Astrocyte (in vitro differentiated cells and primary cell): Measurements from ENCODE around the gene ZNF850. TPM values are rescaled to one million over a fixed set of nuclear protein-coding genes. Genes with fewer than 3 reads are reported as not detected.

Experiments
- DNase-seq: peaks from one replicate; pipeline ENCODE4 v3.0.0-alpha.2; 2010; ENCODE audit warnings: low read depth
- FAIRE-seq: peaks from 2 replicates; lab custom pipeline; 2011; peaks lifted over from hg19 to GRCh38; lab: Jason Lieb, UNC
- H2AFZ ChIP-seq: 2 replicates; pipeline ENCODE4 v1.6.0; 2012; ENCODE audit warnings: low read depth, low read length, inconsistent platforms
- H3K27ac ChIP-seq: 2 replicates; pipeline ENCODE4 v1.5.1; 2011; ENCODE audit warnings: low read depth, low read length, inconsistent platforms
- H3K27me3 ChIP-seq: 2 replicates; pipeline ENCODE4 v1.6.0; 2011; ENCODE audit warnings: low read length, inconsistent platforms; ENCODE audit not compliant: insufficient read depth
- H3K36me3 ChIP-seq: 2 replicates; pipeline ENCODE4 v1.5.1; 2011; ENCODE audit warnings: low read length, inconsistent platforms; ENCODE audit not compliant: insufficient read depth
- H3K4me1 ChIP-seq: 2 replicates; pipeline ENCODE4 v1.5.1; 2011; ENCODE audit warnings: low read length, inconsistent platforms; ENCODE audit not compliant: insufficient read depth
- H3K4me2 ChIP-seq: 2 replicates; pipeline ENCODE4 v1.6.0; 2012; ENCODE audit warnings: low read length, inconsistent platforms
- H3K4me3 ChIP-seq: 2 replicates; pipeline ENCODE4 v1.5.1; 2011; ENCODE audit warnings: low read depth, mild to moderate bottlenecking, low read length, inconsistent platforms; ENCODE audit not compliant: insufficient read depth
- H3K79me2 ChIP-seq: 2 replicates; pipeline ENCODE4 v1.6.0; 2012; ENCODE audit warnings: mild to moderate bottlenecking, low read length, inconsistent platforms; ENCODE audit not compliant: insufficient read depth
- H3K9ac ChIP-seq: 2 replicates; pipeline ENCODE4 v1.6.0; 2012; ENCODE audit warnings: mild to moderate bottlenecking, low read length, inconsistent platforms
- H3K9me3 ChIP-seq: 2 replicates; pipeline ENCODE4 v1.5.1; 2012; ENCODE audit warnings: low read depth, mild to moderate bottlenecking, low read length, inconsistent platforms; ENCODE audit not compliant: insufficient read depth
- H4K20me1 ChIP-seq: 2 replicates; pipeline ENCODE4 v1.6.0; 2012; ENCODE audit warnings: low read length, inconsistent platforms; ENCODE audit not compliant: insufficient read depth
- H3K27ac Mint-ChIP-seq: one replicate; pipeline ENCODE4 v1.8.0; 2021; ENCODE audit warnings: mild to moderate bottlenecking, mixed read lengths; ENCODE audit not compliant: unreplicated experiment
- H3K27me3 Mint-ChIP-seq: one replicate; pipeline ENCODE4 v1.8.0; 2021; ENCODE audit warnings: low read depth, mixed read lengths; ENCODE audit not compliant: unreplicated experiment
- H3K36me3 Mint-ChIP-seq: one replicate; pipeline ENCODE4 v1.8.0; 2021; ENCODE audit warnings: low read depth, mixed read lengths; ENCODE audit not compliant: unreplicated experiment
- H3K4me1 Mint-ChIP-seq: one replicate; pipeline ENCODE4 v1.8.0; 2021; ENCODE audit warnings: low read depth, mixed read lengths; ENCODE audit not compliant: unreplicated experiment
- H3K4me3 Mint-ChIP-seq: one replicate; pipeline ENCODE4 v1.8.0; 2021; ENCODE audit warnings: mild to moderate bottlenecking, moderate library complexity, mixed read lengths; ENCODE audit not compliant: unreplicated experiment
- H3K9me3 Mint-ChIP-seq: one replicate; pipeline ENCODE4 v1.8.0; 2021; ENCODE audit warnings: mild to moderate bottlenecking, mixed read lengths; ENCODE audit not compliant: unreplicated experiment
- CTCF ChIP-seq: IDR thresholded peaks from 2 replicates; pipeline ENCODE4 v1.5.1; 2011; ENCODE audit warnings: low read depth, mild to moderate bottlenecking, inconsistent platforms, low read length, moderate library complexity; ENCODE audit not compliant: insufficient read depth
- EZH2 ChIP-seq: IDR thresholded peaks from 2 replicates; pipeline ENCODE4 v1.6.1; 2012; ENCODE audit warnings: mild to moderate bottlenecking, low read length, inconsistent platforms; ENCODE audit not compliant: insufficient read depth
- total RNA-seq: library from RNA; stranded (reverse); gene quantifications from 2 replicates; pipeline ENCODE4 v1.2.1, GENCODE V29; 2021

The ZNF850 gene
- total RNA-seq, 1 donor from 2014 or later: 6.6 TPM

GRCh38 chr19:36665832-36666231 lies 106.8 kb downstream of the ZNF850 start:
- H4K20me1 ChIP-seq: no peaks in the 10 kb centered on the region
- Mint-ChIP-seq H3K27ac (peak overlapping the region; percentile 76), H3K9me3 (peaks cover 20% of the 10 kb centered on the region), H3K27me3 (no peaks in the 10 kb centered on the region), H3K36me3 (peaks cover 33% of the 10 kb centered on the region), H3K4me1 (no peaks in the 10 kb centered on the region), H3K4me3 (peak overlapping the region; percentile 100)
- H2AFZ ChIP-seq: peak overlapping the region; percentile 94
- TF ChIP-seq CTCF (no peak), EZH2 (no peak)
- FAIRE-seq (no peak), DNase-seq (no peak)
- H3K27ac ChIP-seq: no peak overlapping the region
- peaks cover 32% of the 10 kb centered on the region for H3K79me2 ChIP-seq
- no peaks in the 10 kb centered on the region for H3K9me3 ChIP-seq
- H3K4me2 ChIP-seq: peak overlapping the region; percentile 92
- no peaks in the 10 kb centered on the region for H3K27me3 ChIP-seq
- H3K4me3 ChIP-seq: peak overlapping the region; percentile 96
- H3K4me1 ChIP-seq: no peaks in the 10 kb centered on the region
- peak overlapping the region; percentile 83 for H3K9ac ChIP-seq
- H3K36me3 ChIP-seq: no peaks in the 10 kb centered on the region

Other genes with a start within 250 kb of the ZNF850 start
- gene ZNF260, start 244.5 kb downstream of the ZNF850 start, total RNA-seq: 22.3 and 26.6 TPM in 2 replicates
- gene ZNF529, start 199.5 kb downstream of the ZNF850 start, total RNA-seq: 11.9 and 13.9 TPM in 2 replicates
- gene ZNF382, start 167.5 kb downstream of the ZNF850 start, total RNA-seq: 9.7 and 12.3 TPM in 2 replicates
- gene ZNF461, start 106.0 kb downstream of the ZNF850 start, total RNA-seq: 9.3 and 10.2 TPM in 2 replicates
- 5.4 and 7.1 TPM in 2 replicates for gene ZNF567, start 85.2 kb downstream of the ZNF850 start, total RNA-seq
- 7.5 and 8.8 TPM in 2 replicates for gene ZNF790, start 65.6 kb upstream of the ZNF850 start, total RNA-seq
- gene ZNF345, start 78.1 kb upstream of the ZNF850 start, total RNA-seq: 3.6 and 4.8 TPM in 2 replicates
- gene ZNF829, start 143.5 kb upstream of the ZNF850 start, total RNA-seq: 1.9 and 2.7 TPM in 2 replicates
- 5.5 and 5.9 TPM in 2 replicates for gene ZNF568, start 143.5 kb upstream of the ZNF850 start, total RNA-seq